Omental fat pad (tissue), 4 donors: ENCODE data around the gene LRRC45. TPM values are rescaled to one million over a fixed set of nuclear protein-coding genes. Genes with fewer than 3 reads are reported as not detected.

Experiments used
- ATAC-seq: fragments of 150-250 bp; one replicate; pipeline ENCODE4 v1.9.1; 2016; ENCODE audit warnings: mild to moderate bottlenecking, moderate library complexity; ENCODE audit not compliant: low FRiP score
- DNase-seq: peaks from one replicate; pipeline ENCODE4 v3.0.0-alpha.2; 2019; ENCODE audit warnings: low spot score
- total RNA-seq, 4 donors: library from RNA; depleted of rRNA; stranded (reverse); fragments of >200 nt; gene quantifications; one replicate each; pipeline ENCODE4 v1.1.0, GENCODE V29; 2016
- TF ChIP-seq, protein P1 (sequence below), 3 donors: fragments of 450-650 bp; IDR thresholded peaks; one replicate each; pipeline ENCODE4 v1.5.1; 2016 to 2017; ENCODE audit warnings: antibody characterized with exemption in 3 of 3, mild to moderate bottlenecking in 3 of 3, moderate library complexity in 2 of 3

LRRC45 gene
- total RNA-seq, 4 donors from 2014 or later = 4.7 to 12.3 (median 5.6) TPM

DNA sequence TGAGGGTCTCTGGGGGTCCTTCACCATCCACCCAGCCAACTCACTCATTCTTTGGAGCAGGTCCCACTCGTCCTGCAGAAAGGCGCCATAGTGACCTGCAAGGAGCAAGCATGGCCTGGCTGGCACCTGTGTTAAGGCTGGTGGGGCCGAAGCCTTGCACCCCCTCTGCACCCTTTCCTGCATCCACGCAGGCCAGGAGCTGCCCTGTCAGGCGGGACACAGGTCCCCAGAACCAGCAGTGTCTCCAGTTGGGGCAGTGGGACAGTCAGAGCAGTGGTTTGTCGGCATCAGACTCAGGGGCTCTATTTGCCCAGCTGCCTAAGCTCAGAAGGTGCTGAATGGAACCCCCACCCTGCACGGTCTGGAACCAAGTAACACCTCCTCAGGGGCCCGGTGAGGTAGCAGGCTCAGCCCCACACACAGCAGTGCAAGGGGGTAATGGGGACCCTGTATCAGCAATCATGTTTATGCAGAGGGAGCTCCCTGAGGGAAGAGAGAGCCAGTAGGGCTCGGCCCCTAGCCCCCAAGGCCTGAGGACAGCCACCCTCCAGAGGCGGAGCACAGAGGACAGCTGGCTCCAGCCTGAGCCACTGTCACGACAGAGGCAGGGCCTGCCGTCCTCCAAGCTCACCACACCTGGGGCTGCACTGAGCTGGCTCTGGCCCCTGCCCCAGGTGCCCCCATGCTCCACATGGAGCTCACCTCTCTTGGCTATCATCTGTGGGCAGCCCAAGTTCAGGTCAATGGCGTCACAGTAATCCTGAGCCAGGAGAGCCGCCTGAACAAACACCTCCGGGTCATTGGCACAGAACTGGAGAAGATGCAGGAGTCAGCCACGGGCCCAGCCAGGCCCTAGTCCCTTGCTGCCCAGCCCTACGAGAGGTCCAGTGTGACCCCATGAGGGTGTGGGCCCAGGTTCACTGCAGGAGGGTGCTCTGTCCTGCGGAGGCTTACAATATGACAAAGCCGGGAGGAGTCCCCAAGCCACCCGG, 40.6 kb downstream of the LRRC45 start:
- DNase-seq (no peak), ATAC-seq (no peak)
- TF ChIP-seq, protein P1, sequence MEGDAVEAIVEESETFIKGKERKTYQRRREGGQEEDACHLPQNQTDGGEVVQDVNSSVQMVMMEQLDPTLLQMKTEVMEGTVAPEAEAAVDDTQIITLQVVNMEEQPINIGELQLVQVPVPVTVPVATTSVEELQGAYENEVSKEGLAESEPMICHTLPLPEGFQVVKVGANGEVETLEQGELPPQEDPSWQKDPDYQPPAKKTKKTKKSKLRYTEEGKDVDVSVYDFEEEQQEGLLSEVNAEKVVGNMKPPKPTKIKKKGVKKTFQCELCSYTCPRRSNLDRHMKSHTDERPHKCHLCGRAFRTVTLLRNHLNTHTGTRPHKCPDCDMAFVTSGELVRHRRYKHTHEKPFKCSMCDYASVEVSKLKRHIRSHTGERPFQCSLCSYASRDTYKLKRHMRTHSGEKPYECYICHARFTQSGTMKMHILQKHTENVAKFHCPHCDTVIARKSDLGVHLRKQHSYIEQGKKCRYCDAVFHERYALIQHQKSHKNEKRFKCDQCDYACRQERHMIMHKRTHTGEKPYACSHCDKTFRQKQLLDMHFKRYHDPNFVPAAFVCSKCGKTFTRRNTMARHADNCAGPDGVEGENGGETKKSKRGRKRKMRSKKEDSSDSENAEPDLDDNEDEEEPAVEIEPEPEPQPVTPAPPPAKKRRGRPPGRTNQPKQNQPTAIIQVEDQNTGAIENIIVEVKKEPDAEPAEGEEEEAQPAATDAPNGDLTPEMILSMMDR (IDR thresholded peaks at IDR 0.05) = no peak

DNA sequence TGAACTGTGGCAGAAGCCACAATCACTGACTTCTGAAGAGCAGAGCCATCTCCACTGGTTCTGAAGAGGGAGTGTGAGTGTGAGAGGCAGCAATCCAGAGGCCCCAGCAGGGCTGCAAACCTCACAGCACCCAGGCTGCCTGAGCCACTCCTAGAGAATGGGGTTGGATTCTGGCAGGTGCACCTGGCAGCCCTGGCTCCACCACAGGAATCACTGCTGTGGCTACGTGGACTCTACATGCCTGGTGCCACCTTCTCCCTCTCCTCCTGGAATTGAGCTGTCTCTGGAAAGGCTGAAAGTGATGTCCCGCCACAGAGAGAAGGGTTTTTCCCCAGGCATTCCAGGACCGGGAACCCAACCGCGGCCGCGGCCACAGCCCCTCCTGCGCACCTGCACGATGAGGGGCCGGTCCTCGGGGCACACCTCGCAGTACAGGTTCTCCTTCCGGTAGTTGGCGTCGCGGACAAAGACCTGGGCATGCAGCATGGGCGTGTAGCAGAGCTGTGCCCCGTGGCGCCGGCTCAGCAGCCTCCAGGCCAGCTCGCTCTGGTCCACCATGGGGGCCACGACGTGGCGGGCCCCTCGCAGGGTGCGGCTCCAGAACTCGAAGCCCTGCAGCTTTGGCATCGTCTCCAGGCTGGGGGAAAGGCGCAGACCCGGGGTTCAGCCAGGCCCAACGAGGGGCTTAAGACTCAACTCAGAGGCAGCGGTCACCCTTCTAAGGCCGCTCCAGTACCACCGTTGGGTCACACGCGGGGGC, 41.5 kb downstream of the LRRC45 start:
- no peak for DNase-seq
- ATAC-seq = no peak
- TF ChIP-seq, protein P1 (IDR thresholded peaks at IDR 0.05) = no peak

DNA sequence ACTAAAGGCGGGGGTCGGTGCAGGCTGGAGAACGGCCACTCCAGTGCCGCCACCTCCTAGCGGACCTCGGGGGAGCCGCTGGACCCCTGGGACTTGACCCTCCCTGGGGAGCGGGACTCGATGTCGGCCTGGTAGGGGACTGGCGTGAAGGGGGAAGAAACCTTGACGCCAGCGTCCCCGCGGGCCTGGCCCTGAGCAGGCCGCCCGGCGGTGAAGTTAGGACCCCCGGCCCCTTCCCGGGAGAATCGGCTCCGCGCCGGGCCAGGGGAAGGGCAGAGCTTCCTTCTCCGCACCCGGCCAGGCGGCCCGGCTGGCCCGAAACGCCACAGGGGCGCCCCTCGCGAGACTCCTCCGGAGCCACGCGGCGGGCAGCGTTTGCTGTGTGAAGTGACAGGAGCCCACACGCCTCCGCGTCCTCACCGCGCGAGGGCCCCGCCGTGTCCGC, 42.1 kb downstream of the LRRC45 start:
- TF ChIP-seq, protein P1 (IDR thresholded peaks at IDR 0.05) = no peak
- ATAC-seq (peak; percentile 51), DNase-seq (no peak)

DNA sequence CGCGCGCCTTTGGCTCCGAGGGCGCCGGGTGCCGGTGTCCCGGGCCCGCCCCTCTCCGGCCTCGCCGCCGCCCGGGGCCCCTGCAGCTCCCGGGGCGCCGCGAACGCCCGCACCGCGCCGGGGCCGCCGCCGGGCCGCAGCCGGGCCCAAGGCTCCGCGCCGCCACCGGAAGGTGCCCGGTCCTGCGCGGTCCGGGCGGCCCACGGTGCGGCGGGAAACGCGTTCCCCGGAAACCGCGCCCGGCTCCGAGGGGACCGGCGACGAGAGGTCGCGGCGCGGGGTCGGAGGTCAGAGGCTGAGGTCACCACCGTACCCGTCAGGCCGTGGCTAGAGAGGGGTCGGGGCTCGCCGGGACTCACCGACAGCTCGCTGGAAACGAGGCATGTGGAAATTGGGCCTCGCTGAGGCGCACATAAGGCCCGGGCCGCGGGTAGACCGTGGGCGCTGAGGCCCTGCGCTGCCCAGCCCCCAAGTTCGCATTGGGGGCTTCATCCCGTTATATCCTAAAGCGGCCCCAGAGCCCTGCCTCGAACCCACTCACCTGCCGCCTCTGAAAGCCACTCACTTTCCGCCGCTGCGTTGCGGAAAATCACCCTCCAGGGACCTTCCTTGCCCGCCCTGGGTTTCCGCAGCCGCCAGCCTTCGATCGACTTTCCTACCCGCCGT, 42.7 kb downstream of the LRRC45 start, which contains the start of gene DUS1L:
Gene DUS1L (minus strand): TSS at position 167 of the 666 bp plus-strand sequence. CDS start 745 bp downstream, outside the sequence.
- ATAC-seq (peak; percentile 78), DNase-seq (no peak)
- TF ChIP-seq, protein P1 (IDR thresholded peaks at IDR 0.05) = no peak

DNA sequence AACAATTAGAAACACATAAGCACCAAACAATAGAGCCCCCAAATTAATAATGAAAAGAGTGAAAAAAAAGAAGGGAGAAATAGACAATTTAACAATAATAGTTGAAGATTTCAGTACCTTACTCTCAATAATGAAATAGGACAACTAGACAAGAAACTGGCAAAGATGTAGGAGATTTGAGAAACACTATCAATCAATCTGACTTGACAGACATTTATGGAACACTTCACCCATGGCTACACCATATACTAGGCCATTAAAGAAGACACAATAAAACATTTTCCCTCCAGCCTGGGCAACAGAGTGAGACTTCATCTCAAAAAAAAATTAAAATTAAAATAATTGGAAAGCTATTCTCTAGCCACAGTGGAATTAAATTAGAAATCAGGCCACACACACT, 47.5 kb downstream of the LRRC45 start:
- no peak for ATAC-seq
- DNase-seq = no peak
- TF ChIP-seq, protein P1 (IDR thresholded peaks at IDR 0.05) = no peak

DNA sequence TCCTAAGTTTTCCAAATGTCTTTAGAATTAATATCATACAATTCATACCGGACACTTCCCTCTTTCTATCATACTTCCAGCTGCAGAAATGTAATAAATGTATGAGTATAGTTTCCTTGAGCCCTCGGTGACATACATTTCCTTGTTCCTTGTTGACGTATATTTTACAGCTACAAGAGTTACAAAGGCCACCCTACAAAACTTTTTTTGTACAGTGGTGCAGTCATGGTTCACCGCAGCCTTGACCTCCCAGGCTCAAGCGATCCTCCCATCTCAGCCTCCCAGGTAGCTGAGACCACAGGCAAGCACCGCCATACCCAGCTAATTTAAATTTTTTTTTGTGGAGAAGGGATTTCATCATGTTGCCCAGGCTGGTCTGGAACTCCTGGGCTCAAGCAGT, 49.7 kb downstream of the LRRC45 start:
- ATAC-seq (no peak), DNase-seq (no peak)
- TF ChIP-seq, protein P1 (IDR thresholded peaks at IDR 0.05) = no peak
